Lower leg skin (tissue), 4 donors: ENCODE measurements around the gene TGFBR3. TPM values are rescaled to one million over a fixed set of nuclear protein-coding genes. Genes with fewer than 3 reads are reported as not detected.

Experiments
- DNase-seq, 2 donors: peaks; one replicate each; pipeline ENCODE4 v3.0.0-alpha.2; 2019; ENCODE audit warnings: low spot score in 2 of 2
- H3K4me3 ChIP-seq: fragments of 200-600 bp; sonication (generic); 2 replicates; pipeline ENCODE4 v1.5.1; 2017; ENCODE audit warnings: mild to moderate bottlenecking, low read depth; ENCODE audit not compliant: poor library complexity, severe bottlenecking
- POLR2A ChIP-seq, 2 donors: fragments of 450-650 bp; IDR thresholded peaks; one replicate each; pipeline ENCODE4 v1.6.1; 2016 to 2017; ENCODE audit warnings: antibody characterized with exemption in 2 of 2, mild to moderate bottlenecking in 1 of 2, moderate library complexity in 1 of 2
- WGBS, 2 donors: methylation state at CpG; one replicate each; pipeline ENCODE4 v1.1.5; 2018; 5-methylcytosine and 5-hydroxymethylcytosine counted together
- intact Hi-C: fragments of 100-400 bp; cut with DNase I; formaldehyde crosslinking; loops from one replicate; pipeline ENCODE4 v1.15.0; 2023; ENCODE audit warnings: low total_unique reads
- total RNA-seq, 4 donors: library from RNA; depleted of rRNA; stranded (reverse); fragments of >200 nt; gene quantifications; one replicate each; pipeline ENCODE4 v1.1.0, GENCODE V29; 2016
- TF ChIP-seq, protein P1 (sequence below), 3 donors: fragments of 450-650 bp; IDR thresholded peaks; one replicate each; pipeline ENCODE4 v1.5.1; 2016; ENCODE audit warnings: antibody characterized with exemption in 3 of 3, mild to moderate bottlenecking in 3 of 3, moderate library complexity in 2 of 3

TGFBR3 gene
- total RNA-seq, 4 donors from 2014 or later = 79.4 to 134 (median 116) TPM

DNA sequence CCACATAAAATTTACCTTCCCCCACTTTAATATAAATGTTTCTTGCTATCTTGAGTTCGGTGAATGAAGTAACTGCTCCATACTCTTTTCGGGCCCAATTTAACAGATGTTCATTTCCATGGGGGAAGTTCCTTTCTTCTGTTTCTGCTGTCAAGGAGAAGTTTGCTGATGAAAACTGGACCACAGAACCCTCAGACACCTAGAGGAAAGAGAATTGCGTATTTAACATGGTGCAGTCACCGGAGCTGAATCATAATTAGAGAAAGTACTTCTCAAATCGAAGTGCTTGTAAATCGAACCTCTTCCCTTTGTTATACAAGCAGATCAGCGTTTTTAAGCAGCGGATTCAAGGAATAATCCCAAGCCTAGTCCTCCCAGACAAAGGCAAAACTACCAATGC, 151.2 kb downstream of the TGFBR3 start:
- intact Hi-C loops = no loop called here
- no peak overlapping the region for H3K4me3 ChIP-seq
- 82 to 90% methylated on average over 8 of the region's 8 CpGs for WGBS, 2 donors
- TF ChIP-seq, protein P1, sequence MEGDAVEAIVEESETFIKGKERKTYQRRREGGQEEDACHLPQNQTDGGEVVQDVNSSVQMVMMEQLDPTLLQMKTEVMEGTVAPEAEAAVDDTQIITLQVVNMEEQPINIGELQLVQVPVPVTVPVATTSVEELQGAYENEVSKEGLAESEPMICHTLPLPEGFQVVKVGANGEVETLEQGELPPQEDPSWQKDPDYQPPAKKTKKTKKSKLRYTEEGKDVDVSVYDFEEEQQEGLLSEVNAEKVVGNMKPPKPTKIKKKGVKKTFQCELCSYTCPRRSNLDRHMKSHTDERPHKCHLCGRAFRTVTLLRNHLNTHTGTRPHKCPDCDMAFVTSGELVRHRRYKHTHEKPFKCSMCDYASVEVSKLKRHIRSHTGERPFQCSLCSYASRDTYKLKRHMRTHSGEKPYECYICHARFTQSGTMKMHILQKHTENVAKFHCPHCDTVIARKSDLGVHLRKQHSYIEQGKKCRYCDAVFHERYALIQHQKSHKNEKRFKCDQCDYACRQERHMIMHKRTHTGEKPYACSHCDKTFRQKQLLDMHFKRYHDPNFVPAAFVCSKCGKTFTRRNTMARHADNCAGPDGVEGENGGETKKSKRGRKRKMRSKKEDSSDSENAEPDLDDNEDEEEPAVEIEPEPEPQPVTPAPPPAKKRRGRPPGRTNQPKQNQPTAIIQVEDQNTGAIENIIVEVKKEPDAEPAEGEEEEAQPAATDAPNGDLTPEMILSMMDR (IDR thresholded peaks at IDR 0.05) = no peak
- no peak for TF ChIP-seq POLR2A (IDR thresholded peaks at IDR 0.05)
- DNase-seq = no peak

DNA sequence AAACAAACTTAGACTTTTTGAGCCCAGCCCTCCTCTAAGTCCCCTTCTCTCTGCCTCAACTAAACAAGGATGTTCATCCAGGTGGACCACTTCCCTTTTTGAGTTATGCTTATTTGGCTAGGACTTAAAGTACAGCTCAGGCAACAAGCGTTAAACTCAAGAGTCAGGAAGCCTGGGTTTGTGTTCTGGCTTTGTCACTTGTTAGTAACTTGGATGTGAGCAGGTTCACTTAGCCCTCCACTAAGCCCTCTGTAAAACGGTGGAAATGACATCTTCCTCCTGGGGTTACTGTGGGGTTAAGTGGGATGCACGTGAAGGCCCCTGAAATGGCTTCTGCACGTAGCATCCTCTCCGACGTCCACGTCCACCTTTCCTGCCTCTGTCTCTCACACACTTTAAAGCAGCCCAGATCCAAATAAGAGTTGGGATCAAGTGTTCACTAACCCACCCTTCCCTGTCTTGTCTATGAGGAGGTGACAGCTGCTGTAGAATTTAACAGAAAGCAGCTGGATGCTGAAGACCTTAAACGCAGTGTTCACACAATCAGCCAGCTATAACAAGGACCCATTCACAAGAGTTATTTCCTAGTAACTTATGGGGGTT, 152.7 kb downstream of the TGFBR3 start:
- DNase-seq = no peak
- TF ChIP-seq POLR2A (IDR thresholded peaks at IDR 0.05) = no peak
- TF ChIP-seq, protein P1 (IDR thresholded peaks at IDR 0.05) = no peak
- intact Hi-C loops = no loop called here

DNA sequence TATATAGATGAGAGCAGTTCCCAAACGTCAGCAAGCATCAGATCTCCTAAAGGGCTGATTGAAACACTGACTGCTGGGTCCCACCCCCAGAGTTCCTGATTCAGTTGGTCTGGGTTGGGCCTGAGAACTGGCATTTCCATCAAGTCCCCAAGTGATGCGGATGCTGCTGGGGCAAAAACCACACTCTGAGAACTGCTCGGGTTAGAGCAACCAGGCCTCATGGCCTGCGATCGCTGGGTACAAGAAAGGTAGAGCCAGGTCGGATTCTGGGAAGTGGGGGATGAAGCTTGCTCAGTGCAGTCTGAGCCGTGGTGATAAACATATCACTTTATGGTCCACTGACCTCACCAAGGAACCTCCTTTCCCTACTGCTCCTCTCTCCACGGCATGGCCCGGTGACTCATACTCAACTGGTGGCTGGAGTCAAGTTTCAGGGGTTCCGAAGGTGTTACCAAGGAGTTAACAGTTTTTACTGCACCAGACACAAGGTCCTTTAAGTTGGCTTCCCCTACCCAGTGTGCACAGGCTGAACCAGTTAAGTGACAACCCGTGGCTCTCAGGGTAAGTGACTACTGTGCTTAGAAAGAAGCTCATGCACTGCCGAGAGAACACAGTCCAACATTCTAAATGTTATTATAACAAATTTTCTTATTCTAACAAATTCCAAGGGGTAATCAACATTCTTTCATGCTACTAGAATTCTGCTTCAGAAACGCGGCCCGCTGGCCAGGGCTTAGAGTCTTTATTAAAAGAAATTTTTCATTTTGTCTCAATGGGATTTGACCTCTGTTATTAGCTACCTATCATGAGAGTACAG, 153.5 kb downstream of the TGFBR3 start:
- intact Hi-C loops = no loop called here
- 63 to 71% methylated on average over 15 of the region's 15 CpGs for WGBS, 2 donors
- no peak overlapping the region for H3K4me3 ChIP-seq
- no peak for TF ChIP-seq POLR2A (IDR thresholded peaks at IDR 0.05)
- TF ChIP-seq, protein P1 (IDR thresholded peaks at IDR 0.05) = no peak
- no peak for DNase-seq

More for the DNA sequence above, 152.7 kb downstream of the TGFBR3 start:
- H3K4me3 ChIP-seq = no peak overlapping the region
- 66 to 84% methylated on average over 8 of the region's 8 CpGs for WGBS, 2 donors

DNA sequence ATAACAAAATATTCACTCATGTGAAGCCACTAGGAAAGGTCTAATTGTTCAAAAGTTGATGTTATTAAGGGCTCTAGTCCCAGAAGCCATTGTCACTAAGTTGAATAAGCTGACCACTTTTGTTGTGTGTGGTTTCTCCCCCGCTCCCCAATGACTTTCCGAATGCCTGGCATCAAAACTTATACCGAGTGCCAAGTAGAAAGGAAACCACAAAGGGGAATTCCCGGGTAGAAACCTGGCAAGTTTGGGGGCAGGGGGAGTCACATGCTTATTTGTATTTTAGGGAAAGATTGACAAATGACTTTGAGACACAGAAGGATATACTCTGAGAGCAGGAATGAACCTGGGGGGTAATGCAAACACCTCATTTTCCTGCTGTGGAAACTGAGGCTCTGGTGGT, 154.1 kb downstream of the TGFBR3 start:
- DNase-seq = no peak
- 4 to 8% methylated on average over 4 of the region's 4 CpGs for WGBS, 2 donors

DNA sequence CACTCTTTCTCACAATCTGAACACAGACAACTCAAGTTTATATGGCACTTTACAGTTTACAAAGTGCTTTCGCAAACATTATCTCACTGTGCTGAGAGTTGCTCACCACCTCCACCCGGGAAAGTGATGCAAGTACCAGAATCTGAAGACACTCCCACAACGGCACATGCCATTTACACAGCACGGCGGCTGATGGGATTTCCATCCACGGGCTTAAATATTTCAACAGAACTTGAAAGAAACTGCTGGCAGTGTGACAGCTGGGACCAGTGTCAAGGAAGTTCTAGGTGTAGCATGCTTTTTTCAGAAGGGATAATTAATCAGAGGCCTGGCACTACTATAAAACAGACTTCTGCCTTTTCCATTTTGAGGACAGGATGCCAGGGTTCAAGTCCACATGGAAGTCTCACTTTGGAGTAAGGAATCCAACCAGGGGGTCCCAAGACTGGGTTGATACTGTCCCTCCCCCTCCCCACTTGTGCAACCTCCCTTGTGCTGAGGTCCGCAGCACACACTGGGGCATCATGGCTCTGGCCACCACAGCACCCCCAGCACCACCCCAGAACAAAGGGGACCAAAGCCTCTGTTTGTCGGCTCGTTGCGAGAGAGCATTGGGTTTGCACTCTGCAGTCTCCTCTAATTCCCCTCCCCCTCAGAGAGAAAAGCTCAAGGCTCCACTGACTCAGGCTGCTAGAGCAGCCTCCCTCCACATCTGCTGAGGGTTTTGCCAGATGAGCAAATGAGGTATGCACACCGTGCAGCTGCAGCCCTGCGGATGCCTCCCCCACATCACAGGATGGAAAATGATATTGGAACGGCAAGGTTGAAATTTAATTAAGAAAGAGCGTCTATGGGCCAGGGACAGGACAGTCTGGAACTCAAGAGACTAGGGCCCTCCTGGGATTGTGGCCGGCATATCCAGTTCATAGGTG, 154.9 kb downstream of the TGFBR3 start:
- intact Hi-C loops = no loop called here
- DNase-seq = peak; percentile 87 to 93
- WGBS, 2 donors = 35 to 42% methylated on average over 15 of the region's 15 CpGs
- no peak overlapping the region for H3K4me3 ChIP-seq
- no peak for TF ChIP-seq POLR2A (IDR thresholded peaks at IDR 0.05)
- TF ChIP-seq, protein P1 (IDR thresholded peaks at IDR 0.05) = no peak

More for the DNA sequence above, 154.1 kb downstream of the TGFBR3 start:
- intact Hi-C loops = no loop called here
- TF ChIP-seq, protein P1 (IDR thresholded peaks at IDR 0.05) = no peak
- TF ChIP-seq POLR2A (IDR thresholded peaks at IDR 0.05) = no peak
- H3K4me3 ChIP-seq = no peak overlapping the region
